Lower leg skin (tissue), 3 donors: ENCODE data around the gene DENND1B.

Experiments used
- POLR2A ChIP-seq, 2 donors: fragments of 450-650 bp; IDR thresholded peaks; one replicate each; pipeline ENCODE4 v1.6.1; 2016 to 2017; ENCODE audit warnings: antibody characterized with exemption in 2 of 2, mild to moderate bottlenecking in 1 of 2, moderate library complexity in 1 of 2
- TF ChIP-seq, protein P1 (sequence below), 3 donors: fragments of 450-650 bp; IDR thresholded peaks; one replicate each; pipeline ENCODE4 v1.5.1; 2016; ENCODE audit warnings: antibody characterized with exemption in 3 of 3, mild to moderate bottlenecking in 3 of 3, moderate library complexity in 2 of 3

DNA sequence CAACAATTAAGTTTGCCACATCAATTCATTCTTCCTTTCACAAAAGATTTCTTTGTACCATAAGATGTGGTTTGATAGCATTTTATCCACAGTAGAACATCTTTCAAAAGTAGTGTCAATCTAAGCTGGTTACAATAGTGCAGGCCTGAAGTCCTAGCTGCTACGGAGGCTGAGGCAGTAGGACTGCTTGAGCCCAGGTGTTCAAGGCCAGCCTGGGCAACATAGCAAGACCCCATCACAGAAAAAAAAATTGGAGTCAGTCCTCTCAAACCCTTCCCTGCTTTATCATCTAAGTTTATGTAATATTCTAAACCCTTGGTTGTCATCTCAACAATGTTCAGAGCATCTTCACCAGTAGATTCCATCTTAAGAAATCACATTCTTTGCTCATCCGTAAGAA is 31.7 kb downstream of the DENND1B start:
- TF ChIP-seq, protein P1, sequence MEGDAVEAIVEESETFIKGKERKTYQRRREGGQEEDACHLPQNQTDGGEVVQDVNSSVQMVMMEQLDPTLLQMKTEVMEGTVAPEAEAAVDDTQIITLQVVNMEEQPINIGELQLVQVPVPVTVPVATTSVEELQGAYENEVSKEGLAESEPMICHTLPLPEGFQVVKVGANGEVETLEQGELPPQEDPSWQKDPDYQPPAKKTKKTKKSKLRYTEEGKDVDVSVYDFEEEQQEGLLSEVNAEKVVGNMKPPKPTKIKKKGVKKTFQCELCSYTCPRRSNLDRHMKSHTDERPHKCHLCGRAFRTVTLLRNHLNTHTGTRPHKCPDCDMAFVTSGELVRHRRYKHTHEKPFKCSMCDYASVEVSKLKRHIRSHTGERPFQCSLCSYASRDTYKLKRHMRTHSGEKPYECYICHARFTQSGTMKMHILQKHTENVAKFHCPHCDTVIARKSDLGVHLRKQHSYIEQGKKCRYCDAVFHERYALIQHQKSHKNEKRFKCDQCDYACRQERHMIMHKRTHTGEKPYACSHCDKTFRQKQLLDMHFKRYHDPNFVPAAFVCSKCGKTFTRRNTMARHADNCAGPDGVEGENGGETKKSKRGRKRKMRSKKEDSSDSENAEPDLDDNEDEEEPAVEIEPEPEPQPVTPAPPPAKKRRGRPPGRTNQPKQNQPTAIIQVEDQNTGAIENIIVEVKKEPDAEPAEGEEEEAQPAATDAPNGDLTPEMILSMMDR (IDR thresholded peaks at IDR 0.05): no peak
- no peak for TF ChIP-seq POLR2A (IDR thresholded peaks at IDR 0.05)
